NCI-H187 (cell line): Measurements from ENCODE around the gene PEX5.
"Not testable (repeated sequence)": the region's sequence is repeated elsewhere in the genome, so short reads cannot be mapped to it uniquely, and the experiment has no call there.

ENCODE experiments used
- DNase-seq, 2 experiments: peaks; one replicate each; lab custom pipeline; 2025; lab: John Stamatoyannopoulos, UW

PEX5 gene

GRCh38 chr12:7217475-7218069 is 28.1 kb downstream of the PEX5 start:
- no peak for DNase-seq

- peak; percentile 17 to 21 for DNase-seq
Measured at GRCh38 chr12:7219599-7220243, 30.2 kb downstream of the PEX5 start.

- no peak for DNase-seq
Measured at GRCh38 chr12:7221486-7221885, 32.0 kb downstream of the PEX5 start.

- DNase-seq: no peak
Measured at GRCh38 chr12:7229741-7230140, 40.3 kb downstream of the PEX5 start.

- no peak for DNase-seq
Measured at GRCh38 chr12:7241404-7242005, 52.0 kb downstream of the PEX5 start.

- no peak for DNase-seq
Measured at GRCh38 chr12:7242176-7243101, 53.0 kb downstream of the PEX5 start.

GRCh38 chr12:7251328-7251996 is 62.0 kb downstream of the PEX5 start:
- not testable (repeated sequence) for DNase-seq

GRCh38 chr12:7259060-7259459 is 69.6 kb downstream of the PEX5 start:
- no peak for DNase-seq
